ENCODE data around the gene SDK2.

Gene SDK2

GRCh38 chr17:73534209-73534909 is 109.9 kb downstream of the SDK2 start:
- TF ChIP-seq CTCF (conservative IDR thresholded peaks at IDR 0.05; ENCODE audit: low read depth, low read length): no peak
- DNase-seq (ENCODE audit: low read depth): no peak
- H3K4me3 ChIP-seq (ENCODE audit: low read length): no peak overlapping the region

DNA sequence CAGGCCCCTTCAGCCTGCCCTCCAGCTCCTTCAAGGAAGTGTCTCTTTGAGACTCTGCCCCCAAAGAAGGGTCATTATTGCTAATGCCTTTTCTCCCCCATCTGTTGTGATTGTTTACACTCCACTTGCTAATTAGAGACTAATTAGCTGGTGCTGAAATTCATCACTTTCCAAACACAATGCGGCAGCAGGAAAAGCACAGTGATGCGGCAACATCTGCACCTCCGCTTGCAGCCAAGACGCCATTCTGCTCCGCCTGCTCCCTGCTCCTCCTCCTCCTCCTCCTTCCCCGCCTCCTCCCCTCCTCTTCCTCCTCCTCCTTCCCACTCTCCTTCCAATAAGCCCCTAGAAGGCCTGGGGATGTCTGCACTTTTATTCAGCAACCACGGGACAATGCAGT is 110.5 kb downstream of the SDK2 start:
- DNase-seq (ENCODE audit: low read depth): no peak
- H3K4me3 ChIP-seq (ENCODE audit: low read length): no peak overlapping the region
- no peak for TF ChIP-seq CTCF (conservative IDR thresholded peaks at IDR 0.05; ENCODE audit: low read depth, low read length)

DNA sequence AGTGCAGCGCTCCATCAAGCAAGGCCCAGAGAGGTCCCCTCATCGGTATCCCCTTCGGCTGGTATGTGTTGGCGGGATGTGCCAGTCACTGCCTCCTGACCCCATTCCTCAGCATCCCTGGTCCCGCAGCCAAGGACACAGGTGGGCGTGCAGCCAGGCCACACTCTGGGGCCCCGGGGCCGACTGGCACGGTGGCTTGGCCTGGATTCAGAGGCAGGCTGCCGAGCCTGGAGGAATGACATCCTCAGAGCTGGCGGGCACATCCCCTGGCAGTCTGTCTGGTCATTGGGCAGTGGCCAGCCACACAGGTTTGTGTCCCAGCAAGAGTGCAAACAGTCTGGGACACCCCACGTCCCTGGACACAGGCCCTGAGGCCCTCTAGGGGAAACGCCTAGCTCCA is 111.1 kb downstream of the SDK2 start:
- no peak for DNase-seq (ENCODE audit: low read depth)
- no peak overlapping the region for H3K4me3 ChIP-seq (ENCODE audit: low read length)
- no peak for TF ChIP-seq CTCF (conservative IDR thresholded peaks at IDR 0.05; ENCODE audit: low read depth, low read length)

DNA sequence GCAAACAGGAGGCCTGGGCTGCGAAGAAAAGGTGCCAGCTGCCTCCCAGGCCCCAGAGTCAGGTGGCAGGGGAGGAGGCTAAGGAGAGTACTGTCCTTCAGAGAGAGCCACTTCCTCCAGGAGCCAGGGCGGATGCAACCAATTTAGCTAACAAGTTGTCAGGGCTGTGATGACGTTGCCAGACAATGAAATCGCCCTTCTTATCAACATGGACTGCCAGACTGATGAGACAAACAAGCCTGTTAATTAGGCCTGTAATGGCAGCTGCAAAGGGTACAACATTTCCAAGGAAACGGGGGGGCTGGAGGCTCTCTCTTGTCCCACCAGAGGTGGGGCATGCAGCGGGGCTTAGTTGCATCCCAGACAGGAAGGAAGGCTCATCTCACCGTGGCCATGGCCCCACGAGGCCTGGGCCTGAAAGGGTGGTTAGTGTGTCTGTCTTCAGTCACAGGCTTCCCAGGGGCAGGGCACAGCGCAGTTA is 111.8 kb downstream of the SDK2 start:
- no peak overlapping the region for H3K4me3 ChIP-seq (ENCODE audit: low read length)
- DNase-seq (ENCODE audit: low read depth): no peak
- TF ChIP-seq CTCF (conservative IDR thresholded peaks at IDR 0.05; ENCODE audit: low read depth, low read length): no peak

GRCh38 chr17:73531158-73531557 is 113.1 kb downstream of the SDK2 start:
- no peak for TF ChIP-seq CTCF (conservative IDR thresholded peaks at IDR 0.05; ENCODE audit: low read depth, low read length)
- DNase-seq (ENCODE audit: low read depth): no peak

DNA sequence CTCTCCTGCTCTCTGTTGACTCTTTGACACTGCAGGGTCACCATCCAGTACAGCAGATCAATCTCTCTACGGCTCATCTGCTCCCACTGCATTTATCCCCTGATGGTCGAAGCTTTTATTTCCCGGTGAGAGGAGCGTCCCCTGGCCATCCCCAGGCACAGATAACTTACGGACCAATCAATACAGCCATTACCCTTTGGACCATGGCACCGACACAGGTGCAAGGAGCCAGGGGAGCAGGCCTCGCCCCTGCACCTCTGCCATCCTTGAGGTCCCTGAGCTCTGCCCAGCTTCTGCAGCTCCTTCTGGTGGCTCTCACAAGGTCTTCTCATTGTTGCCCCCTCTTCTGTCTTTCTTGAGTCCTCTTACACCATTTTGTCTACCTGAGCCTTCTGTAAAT is 115.6 kb downstream of the SDK2 start:
- no peak for DNase-seq (ENCODE audit: low read depth)
- TF ChIP-seq CTCF (conservative IDR thresholded peaks at IDR 0.05; ENCODE audit: low read depth, low read length): no peak

More at GRCh38 chr17:73531158-73531557, 113.1 kb downstream of the SDK2 start:
- no peak overlapping the region for H3K4me3 ChIP-seq (ENCODE audit: low read length)

DNA sequence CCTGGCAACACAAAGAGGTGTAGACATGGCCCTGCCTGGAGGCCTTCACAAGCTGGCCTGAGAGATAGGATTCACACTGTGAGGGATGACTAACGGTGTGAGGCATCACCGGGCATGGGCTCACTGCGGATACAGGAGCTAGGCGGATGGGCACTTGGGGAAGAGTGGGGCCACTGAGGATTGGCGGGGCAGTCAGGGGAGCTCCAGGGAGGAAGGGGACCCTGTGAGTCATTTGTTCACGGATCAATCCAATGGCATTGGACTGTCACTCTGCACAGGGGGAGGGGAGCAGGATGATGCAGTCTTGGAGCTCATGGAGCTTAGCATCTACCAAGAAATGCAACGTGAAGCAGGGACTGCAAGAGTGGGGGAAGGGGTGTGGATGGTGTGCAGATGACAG is 117.3 kb downstream of the SDK2 start:
- DNase-seq (ENCODE audit: low read depth): no peak
- no peak for TF ChIP-seq CTCF (conservative IDR thresholded peaks at IDR 0.05; ENCODE audit: low read depth, low read length)
- H3K4me3 ChIP-seq (ENCODE audit: low read length): no peak overlapping the region

More for the DNA sequence above, 115.6 kb downstream of the SDK2 start:
- no peak overlapping the region for H3K4me3 ChIP-seq (ENCODE audit: low read length)
